Measurements from ENCODE around the gene DNAH9. TPM values are rescaled to one million over a fixed set of nuclear protein-coding genes. Genes with fewer than 3 reads are reported as not detected.
A peak's percentile ranks its signal among the peaks of the same experiment; 100 is the strongest.

The DNAH9 gene
- polyA plus RNA-seq, 1 donor (not counting 4 experiments of a cell fraction or from before 2014, with no cell fraction given) = 0.42 TPM

DNA sequence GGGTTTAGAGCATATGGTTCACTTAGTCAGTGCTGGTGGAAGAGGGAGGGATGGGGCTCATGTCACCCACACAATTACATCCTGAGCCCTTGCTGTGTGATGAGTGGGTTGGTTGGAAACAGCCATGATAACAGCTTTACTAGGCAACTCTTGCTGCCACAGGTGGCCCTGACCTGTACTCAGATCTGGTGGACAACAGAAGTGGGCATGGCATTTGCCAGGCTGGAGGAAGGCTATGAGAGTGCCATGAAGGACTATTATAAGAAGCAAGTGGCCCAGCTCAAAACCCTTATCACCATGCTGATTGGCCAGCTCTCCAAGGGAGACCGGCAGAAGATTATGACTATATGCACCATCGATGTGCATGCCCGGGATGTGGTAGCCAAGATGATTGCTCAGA lies 105.8 kb downstream of the DNAH9 start:
- no peaks in the 10 kb centered on the region for H3K9me1 ChIP-seq (ENCODE audit: control insufficient read depth, extremely low read depth, insufficient read depth, low read length)
- DNase-seq (ENCODE audit: low read depth, low spot score) (no peak), FAIRE-seq (no peak)
- TF ChIP-seq, protein P1, sequence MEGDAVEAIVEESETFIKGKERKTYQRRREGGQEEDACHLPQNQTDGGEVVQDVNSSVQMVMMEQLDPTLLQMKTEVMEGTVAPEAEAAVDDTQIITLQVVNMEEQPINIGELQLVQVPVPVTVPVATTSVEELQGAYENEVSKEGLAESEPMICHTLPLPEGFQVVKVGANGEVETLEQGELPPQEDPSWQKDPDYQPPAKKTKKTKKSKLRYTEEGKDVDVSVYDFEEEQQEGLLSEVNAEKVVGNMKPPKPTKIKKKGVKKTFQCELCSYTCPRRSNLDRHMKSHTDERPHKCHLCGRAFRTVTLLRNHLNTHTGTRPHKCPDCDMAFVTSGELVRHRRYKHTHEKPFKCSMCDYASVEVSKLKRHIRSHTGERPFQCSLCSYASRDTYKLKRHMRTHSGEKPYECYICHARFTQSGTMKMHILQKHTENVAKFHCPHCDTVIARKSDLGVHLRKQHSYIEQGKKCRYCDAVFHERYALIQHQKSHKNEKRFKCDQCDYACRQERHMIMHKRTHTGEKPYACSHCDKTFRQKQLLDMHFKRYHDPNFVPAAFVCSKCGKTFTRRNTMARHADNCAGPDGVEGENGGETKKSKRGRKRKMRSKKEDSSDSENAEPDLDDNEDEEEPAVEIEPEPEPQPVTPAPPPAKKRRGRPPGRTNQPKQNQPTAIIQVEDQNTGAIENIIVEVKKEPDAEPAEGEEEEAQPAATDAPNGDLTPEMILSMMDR (optimal IDR thresholded peaks at IDR 0.05 in 1 of 3, IDR thresholded peaks at IDR 0.05 in 1 of 3, conservative IDR thresholded peaks at IDR 0.05 in 1 of 3; ENCODE audit: extremely low read depth in 1 of 3, insufficient read depth in 2 of 3, low read length in 3 of 3) = no peak
- TF ChIP-seq EZH2 (IDR thresholded peaks at IDR 0.05; ENCODE audit: low read length) = no peak
- no peak overlapping the region for H3K27ac ChIP-seq (ENCODE audit: control insufficient read depth, insufficient read depth, low read length)
- dilution Hi-C loops (cut with MboI; ENCODE audit: extremely low pct_ligation_motif_present, low sequenced_read_pairs) = no loop called here
- H3K4me3 ChIP-seq (ENCODE audit: control insufficient read depth in 2 of 3, extremely low read depth in 1 of 3, insufficient read depth in 2 of 3, low read depth in 1 of 3, low read length in 3 of 3) = no peak overlapping the region
- H2AFZ ChIP-seq (ENCODE audit: control insufficient read depth, low read length) = no peak overlapping the region
- no peak overlapping the region for H3K9ac ChIP-seq (ENCODE audit: control insufficient read depth, extremely low read depth, insufficient read depth, low read length)
- no peaks in the 10 kb centered on the region for H3K4me1 ChIP-seq (ENCODE audit: control insufficient read depth, extremely low read depth, insufficient read depth, low read length)
- no peaks in the 10 kb centered on the region for H3K27me3 ChIP-seq (ENCODE audit: control insufficient read depth, extremely low read depth, insufficient read depth, low read length)
- no peaks in the 10 kb centered on the region for H3K79me2 ChIP-seq (ENCODE audit: control insufficient read depth, insufficient read depth, low read length)
- no peaks in the 10 kb centered on the region for H3K36me3 ChIP-seq (ENCODE audit: control insufficient read depth in 2 of 2, extremely low read depth in 1 of 2, insufficient read depth in 2 of 2, low read length in 2 of 2)
- H4K20me1 ChIP-seq (ENCODE audit: control insufficient read depth, extremely low read depth, insufficient read depth, low read length) = no peaks in the 10 kb centered on the region
- no peak overlapping the region for H3K4me2 ChIP-seq (ENCODE audit: control insufficient read depth, extremely low read depth, insufficient read depth, low read depth, low read length)
- H3K9me3 ChIP-seq (ENCODE audit: control insufficient read depth, low read depth, low read length) = no peaks in the 10 kb centered on the region

DNA sequence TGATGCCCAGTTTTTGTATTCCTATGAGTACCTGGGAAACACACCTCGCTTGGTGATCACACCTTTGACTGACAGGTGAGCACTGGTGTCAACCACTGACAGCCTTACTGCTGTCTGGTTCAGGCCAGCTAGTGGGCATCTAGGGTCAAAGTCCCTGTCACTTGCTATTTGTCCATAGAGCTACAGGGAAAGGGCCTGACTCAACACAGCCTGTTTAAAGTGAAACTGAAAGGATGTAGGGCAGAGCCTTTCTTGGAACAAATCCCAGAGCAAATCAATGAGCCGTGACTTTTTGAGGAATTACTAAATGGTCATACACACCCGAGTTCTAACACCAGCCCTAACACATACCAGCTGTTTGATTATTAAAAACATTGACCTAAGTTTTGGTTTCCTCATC lies 106.8 kb downstream of the DNAH9 start:
- Histone ChIP-seq H3K9me3 (ENCODE audit: control insufficient read depth, low read depth, low read length) (no peaks in the 10 kb centered on the region), H4K20me1 (ENCODE audit: control insufficient read depth, extremely low read depth, insufficient read depth, low read length) (no peaks in the 10 kb centered on the region), H3K27me3 (ENCODE audit: control insufficient read depth, extremely low read depth, insufficient read depth, low read length) (no peaks in the 10 kb centered on the region), H2AFZ (ENCODE audit: control insufficient read depth, low read length) (no peak overlapping the region), H3K36me3 (ENCODE audit: control insufficient read depth in 2 of 2, extremely low read depth in 1 of 2, insufficient read depth in 2 of 2, low read length in 2 of 2) (no peaks in the 10 kb centered on the region), H3K27ac (ENCODE audit: control insufficient read depth, insufficient read depth, low read length) (no peak overlapping the region), H3K79me2 (ENCODE audit: control insufficient read depth, insufficient read depth, low read length) (no peaks in the 10 kb centered on the region), H3K9me1 (ENCODE audit: control insufficient read depth, extremely low read depth, insufficient read depth, low read length) (no peaks in the 10 kb centered on the region), H3K4me2 (ENCODE audit: control insufficient read depth, extremely low read depth, insufficient read depth, low read depth, low read length) (peak overlapping the region; percentile 19), H3K9ac (ENCODE audit: control insufficient read depth, extremely low read depth, insufficient read depth, low read length) (no peak overlapping the region), H3K4me3 (ENCODE audit: control insufficient read depth in 2 of 3, extremely low read depth in 1 of 3, insufficient read depth in 2 of 3, low read depth in 1 of 3, low read length in 3 of 3) (no peak overlapping the region), H3K4me1 (ENCODE audit: control insufficient read depth, extremely low read depth, insufficient read depth, low read length) (no peaks in the 10 kb centered on the region)
- TF ChIP-seq, protein P1 (optimal IDR thresholded peaks at IDR 0.05 in 1 of 3, IDR thresholded peaks at IDR 0.05 in 1 of 3, conservative IDR thresholded peaks at IDR 0.05 in 1 of 3; ENCODE audit: extremely low read depth in 1 of 3, insufficient read depth in 2 of 3, low read length in 3 of 3) = no peak
- TF ChIP-seq EZH2 (IDR thresholded peaks at IDR 0.05; ENCODE audit: low read length) = no peak
- dilution Hi-C loops (cut with MboI; ENCODE audit: extremely low pct_ligation_motif_present, low sequenced_read_pairs) = no loop called here
- FAIRE-seq (no peak), DNase-seq (ENCODE audit: low read depth, low spot score) (no peak)
